Measurements from ENCODE around the gene ITGB7. TPM values are rescaled to one million over a fixed set of nuclear protein-coding genes. Genes with fewer than 3 reads are reported as not detected.

Gene ITGB7
- total and polyA plus RNA-seq, 10 of the 15 experiments (the other 5 are each of a cell fraction or from before 2014, with no cell fraction given) = 54.5 to 487 (median 252) TPM

DNA sequence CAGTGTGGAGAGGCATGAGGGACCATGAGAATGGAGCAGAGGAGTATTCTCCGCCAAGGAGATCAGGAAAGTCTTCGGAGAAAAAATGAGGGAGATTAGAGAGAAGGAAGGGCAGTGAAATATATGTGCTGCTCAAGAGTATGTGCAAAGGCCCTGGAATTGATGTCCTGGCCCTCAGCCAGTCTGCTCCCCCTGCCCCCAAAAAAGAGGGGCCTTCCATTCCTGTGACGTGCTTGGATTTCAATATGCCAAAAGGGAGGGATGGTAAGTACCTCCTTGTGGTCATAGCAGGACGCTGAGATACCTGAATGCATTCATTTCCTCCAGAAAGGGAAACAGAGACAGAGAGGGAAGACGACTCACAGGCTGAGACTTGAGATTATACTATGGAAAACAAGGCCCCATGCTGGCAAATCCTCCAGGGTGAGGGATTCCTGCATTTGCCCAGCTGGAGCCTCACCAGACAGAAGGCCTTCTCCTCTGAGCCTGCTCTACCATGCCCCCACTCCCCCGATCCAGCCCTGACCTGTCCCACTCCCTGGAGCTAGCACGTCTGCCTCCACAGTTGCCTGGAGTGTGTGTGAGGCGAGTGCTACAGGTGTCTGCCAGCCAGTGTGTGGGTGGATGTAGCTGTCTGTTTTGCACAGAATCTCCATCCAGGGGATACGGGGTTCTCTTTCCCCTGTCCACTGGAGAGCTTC, 28.8 kb upstream of the ITGB7 start (continued):
- no peak for TF ChIP-seq EZH2 (IDR thresholded peaks at IDR 0.05; ENCODE audit: borderline replicate concordance, control insufficient read depth, low read depth, low read length)

DNA sequence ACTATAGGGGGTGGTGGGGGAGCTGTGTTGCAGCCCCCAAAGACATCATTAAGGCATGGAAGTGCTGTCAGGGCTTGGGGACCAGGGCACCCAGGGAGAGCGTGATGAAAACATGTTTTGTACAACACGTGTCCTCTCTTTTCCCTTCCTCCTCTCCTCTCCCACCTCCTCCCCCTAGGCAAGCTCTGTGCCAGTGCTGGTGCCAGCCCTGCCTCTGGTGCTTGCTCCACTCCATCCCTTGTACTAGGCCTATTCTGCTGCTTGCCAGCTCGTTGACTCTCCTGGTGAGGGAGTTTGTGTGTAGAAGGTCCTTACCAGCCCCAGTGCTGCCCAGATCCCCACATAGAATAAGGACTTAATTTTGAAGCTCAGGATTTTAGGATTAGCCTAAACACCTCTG, 28.1 kb upstream of the ITGB7 start:
- ChIA-PET RAD21 (ENCODE audit: unreplicated experiment) (interaction anchor here (1.5 kb wide), 1 partner anchor 8 kb away, joined by 4 read pairs; no protein-coding TSS in a partner anchor), POLR2A (interaction anchor here (0.6 kb wide), 2 partner anchors 34 to 381 kb away, joined by 3 to 5 read pairs; partner anchors contain the start of gene ESPL1), SMC1A (ENCODE audit: uncharacterized antibody, unreplicated experiment) (interaction anchor here (0.6 to 3.2 kb wide), 2 partner anchors 15 to 59 kb away, joined by 3 to 8 read pairs; no protein-coding TSS in a partner anchor), CTCF (interaction anchor here (0.5 to 1.1 kb wide), 2 partner anchors 75 to 508 kb away, joined by 3 read pairs; no protein-coding TSS in a partner anchor)
- Histone ChIP-seq H3K4me2 (ENCODE audit: control insufficient read depth, insufficient read depth) (no peak overlapping the region), H4K20me1 (ENCODE audit: control insufficient read depth, insufficient read depth) (no peaks in the 10 kb centered on the region), H2AFZ (ENCODE audit: control insufficient read depth, low read depth, low read length) (no peak overlapping the region), H3K4me1 (ENCODE audit: control insufficient read depth, insufficient read depth, low read length) (peaks cover 22% of the 10 kb centered on the region), H3K9ac (ENCODE audit: control insufficient read depth, insufficient read depth, low read length) (no peak overlapping the region), H3K9me3 (replicated peaks; ENCODE audit: control insufficient read depth, insufficient read depth, low read length) (no peaks in the 10 kb centered on the region), H3K4me3 (no peak overlapping the region), H3K36me3 (ENCODE audit: control insufficient read depth in 2 of 2, insufficient read depth in 2 of 2, low read length in 1 of 2) (no peaks in the 10 kb centered on the region), H3K27ac (ENCODE audit: control insufficient read depth, insufficient read depth) (no peak overlapping the region), H3K27me3 (replicated peaks in 1 of 2; ENCODE audit: control insufficient read depth in 2 of 2, insufficient read depth in 2 of 2, low read length in 1 of 2) (peaks cover 0 to 8% of the 10 kb centered on the region in 2 experiments; a peak in 2 of 4 replicates), H3K79me2 (ENCODE audit: control insufficient read depth, insufficient read depth, low read length) (no peaks in the 10 kb centered on the region)
- BruUV-seq (replicated peaks) = no TSS peak
- TF ChIP-seq BRCA1 (IDR thresholded peaks at IDR 0.05; ENCODE audit: low read depth, low read length) (no peak), SMAD1 (IDR thresholded peaks at IDR 0.05; ENCODE audit: low read depth, partially characterized antibody) (no peak), RBBP5 (conservative IDR thresholded peaks at IDR 0.05) (no peak), RB1 (IDR thresholded peaks at IDR 0.05; ENCODE audit: borderline replicate concordance) (no peak), ZSCAN29 (IDR thresholded peaks at IDR 0.05) (no peak), ZBTB4 (CRISPR knock-in tag; IDR thresholded peaks at IDR 0.05) (no peak), BCLAF1 (IDR thresholded peaks at IDR 0.05) (no peak), ZNF207 (IDR thresholded peaks at IDR 0.05; ENCODE audit: borderline replicate concordance) (no peak), NKRF (conservative IDR thresholded peaks at IDR 0.05) (no peak), NBN (IDR thresholded peaks at IDR 0.05) (no peak), YBX1 (IDR thresholded peaks at IDR 0.05) (no peak)
- in situ Hi-C loops (cut with MboI) (no loop called here), intact Hi-C loops (cut with micrococcal nuclease; ENCODE audit: unreplicated experiment) (no loop called here)
- DNase-seq (ENCODE audit: low read depth, low spot score) (no peak), FAIRE-seq (no peak), ATAC-seq (no peak)
- WGBS (ENCODE audit: insufficient coverage, insufficient replicate concordance, low lambda C conversion rate, missing lambda C conversion rate) = 71% methylated on average over 3 of the region's 3 CpGs

Data from GM12878 (cell line).